Measurements from ENCODE around the gene P2RY2.

The P2RY2 gene

GRCh38 chr11:73209892-73210291, 8.2 kb upstream of the P2RY2 start:
- no peak for DNase-seq

- DNase-seq, result no peak
These were observed 7.0 kb upstream of the P2RY2 start for GRCh38 chr11:73210916-73211667.

GRCh38 chr11:73213196-73214143, 4.6 kb upstream of the P2RY2 start:
- no peak for DNase-seq

- DNase-seq, result no peak
These were observed 2.6 kb upstream of the P2RY2 start for GRCh38 chr11:73215191-73216134.

- no peak for DNase-seq
These were observed 1.6 kb upstream of the P2RY2 start for GRCh38 chr11:73216465-73216864.

- no peak for DNase-seq
These were observed 811 bp upstream of the P2RY2 start for GRCh38 chr11:73217131-73217809.

GRCh38 chr11:73217810-73218105, 323 bp upstream of the P2RY2 start:
- no peak for DNase-seq

GRCh38 chr11:73218830-73219215, 742 bp downstream of the P2RY2 start:
- no peak for DNase-seq

- DNase-seq, result no peak
These were observed 1.6 kb downstream of the P2RY2 start for GRCh38 chr11:73219396-73220285.

- no peak for DNase-seq
These were observed 3.4 kb downstream of the P2RY2 start for GRCh38 chr11:73221451-73221850.

- DNase-seq, result no peak
These were observed 3.9 kb downstream of the P2RY2 start for GRCh38 chr11:73221996-73222395.

- DNase-seq, result no peak
These were observed 6.1 kb downstream of the P2RY2 start for GRCh38 chr11:73223998-73224730.

GRCh38 chr11:73225001-73225686, 7.1 kb downstream of the P2RY2 start:
- DNase-seq, result no peak

- DNase-seq, result no peak
These were observed 7.8 kb downstream of the P2RY2 start for GRCh38 chr11:73225851-73226250.

- DNase-seq, result no peak
These were observed 8.4 kb downstream of the P2RY2 start for GRCh38 chr11:73226297-73227006.

GRCh38 chr11:73227571-73228211, 9.6 kb downstream of the P2RY2 start:
- no peak for DNase-seq

GRCh38 chr11:73228268-73229134, 10.4 kb downstream of the P2RY2 start:
- no peak for DNase-seq
